Cerebellar cortex (tissue), 1 donor: ENCODE results near the gene PRKCA.
A peak's percentile ranks its signal among the peaks of the same experiment; 100 is the strongest.

Experiments
- DNase-seq: peaks from one replicate; pipeline ENCODE4 v3.0.0-alpha.2; 2015; ENCODE audit warnings: low spot score

PRKCA gene

GRCh38 chr17:66625311-66625767 lies 322.9 kb downstream of the PRKCA start:
- DNase-seq = peak; percentile 40

DNA sequence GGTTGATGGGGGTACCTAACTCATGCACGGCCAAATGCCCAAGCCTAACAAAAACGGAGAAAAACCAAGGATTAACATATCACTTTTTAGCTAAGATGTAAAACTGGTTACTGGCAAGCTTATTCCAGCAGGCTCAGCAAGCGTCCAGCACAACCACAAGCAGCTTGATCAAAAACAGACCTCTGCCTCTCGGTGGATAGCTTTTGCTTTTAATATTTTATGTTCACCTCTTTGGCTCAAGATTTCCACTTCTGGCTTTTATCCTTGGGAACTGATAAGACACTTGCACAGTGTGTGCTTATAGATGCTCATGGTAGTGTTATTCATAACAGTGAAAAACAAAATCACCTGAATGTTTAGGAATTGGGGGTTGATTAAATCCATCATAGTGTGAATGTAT lies 325.6 kb downstream of the PRKCA start:
- DNase-seq = no peak

GRCh38 chr17:66629762-66630161 lies 327.3 kb downstream of the PRKCA start:
- DNase-seq = no peak

GRCh38 chr17:66630379-66630778 lies 328.0 kb downstream of the PRKCA start:
- no peak for DNase-seq

DNA sequence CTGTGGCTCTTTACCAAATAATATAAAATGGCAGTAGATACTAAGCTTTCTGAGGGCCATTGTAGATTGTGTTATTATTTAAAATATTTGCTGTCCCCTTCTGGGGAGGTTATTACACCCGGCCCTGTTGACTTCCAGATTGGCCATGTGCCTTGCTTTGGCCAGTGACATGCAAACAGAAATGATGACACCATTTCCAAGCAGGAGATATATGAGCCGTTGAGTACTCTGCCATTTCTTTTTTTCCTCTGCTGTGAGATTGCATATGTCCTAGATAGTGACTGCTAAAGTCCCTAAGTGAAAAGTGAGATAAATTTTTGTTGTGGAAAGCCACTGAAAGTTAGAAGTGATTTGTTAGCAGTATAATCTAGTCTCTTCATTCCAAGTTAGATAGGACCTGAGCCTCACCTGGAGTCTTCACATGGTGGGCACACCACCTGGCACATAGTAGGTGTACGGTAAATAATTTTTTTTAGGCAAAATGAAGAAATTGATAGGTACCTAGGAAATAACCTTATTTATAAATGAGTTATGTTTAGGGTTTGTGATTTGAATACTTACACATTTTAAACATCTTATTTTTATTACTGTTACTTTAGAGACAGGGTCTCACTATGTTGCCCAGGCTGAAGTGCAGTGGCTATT lies 328.5 kb downstream of the PRKCA start:
- DNase-seq = no peak

DNA sequence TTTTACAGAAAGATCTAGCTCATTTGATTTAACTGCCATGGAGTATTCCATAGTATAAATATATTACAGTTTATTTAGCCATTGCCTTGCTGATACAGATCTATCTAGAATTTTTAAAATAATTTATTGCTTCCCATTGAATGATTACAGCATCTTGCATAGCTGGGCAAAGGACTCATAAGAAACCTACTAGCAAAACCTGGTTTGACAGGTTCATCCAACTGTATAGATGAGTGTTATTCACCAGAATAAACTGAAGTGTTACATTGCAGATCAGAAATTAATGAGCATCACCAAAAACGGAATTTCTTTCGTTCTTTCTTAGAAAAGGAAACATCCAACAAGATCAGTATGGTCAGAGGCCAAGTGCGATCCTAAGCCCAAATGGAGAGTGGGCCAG lies 330.3 kb downstream of the PRKCA start:
- no peak for DNase-seq

DNA sequence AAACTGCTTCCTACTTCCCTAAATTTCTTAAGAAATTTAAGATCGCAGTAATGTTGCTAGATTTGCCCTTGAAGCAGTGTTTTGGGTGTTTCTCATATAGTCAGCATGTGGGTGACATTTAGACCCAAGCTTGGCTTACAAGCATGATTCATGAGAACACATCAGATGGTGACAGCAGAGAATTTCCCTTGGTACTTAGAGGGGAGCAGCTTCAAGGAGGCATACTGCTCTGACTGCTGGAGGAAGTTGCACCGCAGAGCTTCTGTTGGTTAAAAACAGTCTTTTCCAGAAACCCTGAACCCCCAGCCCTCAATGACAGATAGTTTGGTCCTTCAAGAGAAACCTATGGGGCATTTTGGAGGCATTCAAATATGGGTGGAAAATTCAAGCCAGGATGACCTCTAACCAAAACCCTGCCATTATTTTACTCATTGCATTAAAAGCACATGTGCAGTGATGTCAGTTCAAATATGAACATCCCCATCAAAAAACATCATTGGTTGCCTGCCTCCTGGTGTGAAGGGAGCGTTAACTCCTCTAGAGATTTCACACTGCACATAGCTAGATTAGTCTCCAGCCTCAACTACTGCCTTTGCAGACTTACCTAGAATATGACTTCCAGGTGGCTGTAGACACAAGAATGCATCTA lies 331.0 kb downstream of the PRKCA start:
- DNase-seq = no peak

DNA sequence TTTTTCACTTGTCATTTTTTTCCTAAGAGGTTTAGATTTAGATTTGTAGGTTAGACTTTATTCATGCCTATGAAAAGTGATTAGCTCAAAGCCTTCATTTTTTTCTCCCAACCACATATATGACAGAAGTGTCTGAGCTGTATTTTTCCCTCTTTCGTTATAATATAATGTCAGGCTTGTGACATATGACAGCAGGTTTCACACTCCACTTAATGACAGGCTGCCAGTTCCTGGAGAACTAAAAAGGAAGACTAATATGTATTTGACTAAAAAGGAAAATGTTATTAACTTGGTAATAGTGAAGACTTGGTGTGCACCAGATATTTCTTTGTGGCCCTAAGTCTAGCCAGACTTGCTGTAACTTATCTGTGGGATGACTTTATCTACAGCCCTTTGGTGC lies 331.8 kb downstream of the PRKCA start:
- DNase-seq = no peak

DNA sequence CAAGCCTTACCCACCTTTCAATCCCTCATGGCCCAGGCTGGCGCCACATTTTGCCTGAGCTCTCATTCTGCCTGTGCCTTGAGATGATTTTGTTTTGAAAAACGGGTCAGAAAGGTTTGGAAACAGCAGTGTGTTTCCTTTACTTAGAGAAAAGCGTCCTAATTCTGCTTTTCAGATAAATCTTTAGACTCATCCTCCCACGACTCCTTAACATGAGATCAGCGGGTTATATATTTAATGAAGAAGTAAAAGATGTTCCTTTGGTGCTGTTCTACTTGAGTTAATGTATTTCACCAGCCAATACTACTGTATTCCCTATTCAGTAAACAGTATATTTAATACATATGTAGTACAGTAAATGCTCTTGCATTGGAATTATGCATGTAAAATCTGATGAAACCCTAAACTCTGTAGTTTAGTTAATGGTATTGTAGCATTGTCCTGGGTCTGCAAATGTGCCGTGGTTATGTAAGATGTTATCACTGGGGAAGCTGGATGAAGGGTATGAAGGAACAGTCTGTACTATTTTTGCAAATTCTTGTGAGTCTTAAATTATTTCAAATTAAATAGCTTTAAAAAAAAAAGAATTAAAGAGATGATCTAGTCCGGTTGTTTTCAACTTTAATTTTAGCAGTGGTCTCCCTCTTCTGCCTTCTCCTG lies 333.1 kb downstream of the PRKCA start:
- no peak for DNase-seq

DNA sequence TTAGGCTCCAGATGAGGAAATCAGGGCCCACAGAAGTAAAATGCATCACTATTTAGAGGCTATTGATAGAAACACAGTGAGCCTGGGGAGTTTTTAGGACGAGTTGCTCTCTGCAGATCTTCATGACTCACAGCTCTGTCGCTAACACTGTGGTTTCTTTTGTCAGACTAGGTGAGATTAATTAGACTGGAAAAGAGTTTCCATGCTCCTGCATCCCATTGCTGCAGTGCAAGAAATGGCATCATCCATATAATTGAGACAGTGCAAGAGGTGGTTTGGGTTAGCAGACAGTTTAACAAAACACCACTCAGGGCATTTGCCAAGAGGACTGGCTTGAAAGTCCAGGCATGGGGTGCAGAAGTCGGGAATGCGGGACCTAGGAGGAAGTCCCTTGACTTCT lies 333.7 kb downstream of the PRKCA start:
- no peak for DNase-seq

- no peak for DNase-seq
Observed at GRCh38 chr17:66637491-66637890, 335.1 kb downstream of the PRKCA start.

- DNase-seq = no peak
Observed at GRCh38 chr17:66638707-66639479, 336.5 kb downstream of the PRKCA start.

DNA sequence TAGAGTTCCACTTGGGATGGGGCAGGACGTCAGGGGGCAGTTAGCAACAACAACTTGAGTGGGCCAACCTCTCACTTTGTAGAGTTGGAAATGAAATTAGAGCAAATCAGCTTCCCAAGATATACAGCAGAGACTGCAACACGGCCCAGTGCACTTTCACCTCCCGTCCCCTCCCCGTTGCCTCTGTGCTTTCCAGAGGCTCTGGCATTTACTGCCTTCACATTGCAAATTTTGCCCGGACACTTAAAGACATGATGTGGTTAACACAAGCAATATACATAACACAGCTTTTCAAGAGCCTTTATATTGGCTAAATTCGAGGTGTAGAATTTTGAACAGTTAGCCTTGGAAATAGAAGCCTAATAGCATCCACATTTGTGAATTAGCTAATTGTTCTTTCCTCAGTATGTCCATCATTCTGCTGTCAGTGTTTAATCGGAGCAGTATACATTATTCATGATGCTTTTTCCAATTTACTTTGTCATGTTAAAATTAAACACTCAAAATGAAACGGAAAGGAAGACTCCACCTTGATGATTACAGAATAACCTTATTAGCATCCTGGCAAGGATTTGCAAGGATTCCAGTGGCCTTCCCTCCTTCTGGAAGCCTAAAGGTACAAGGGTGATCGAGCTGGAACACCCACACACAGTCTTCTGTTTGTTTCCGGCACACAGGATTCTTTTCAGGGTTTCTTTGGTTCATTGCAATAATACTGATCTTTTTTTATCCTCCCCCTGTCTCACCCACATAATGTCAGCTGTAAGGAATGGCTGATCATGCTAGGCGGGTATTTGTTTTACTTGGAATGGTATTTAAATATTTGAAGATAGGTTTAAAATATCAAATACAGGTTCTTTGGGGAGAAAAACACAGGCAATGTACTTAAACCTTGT lies 341.6 kb downstream of the PRKCA start:
- DNase-seq = no peak

DNA sequence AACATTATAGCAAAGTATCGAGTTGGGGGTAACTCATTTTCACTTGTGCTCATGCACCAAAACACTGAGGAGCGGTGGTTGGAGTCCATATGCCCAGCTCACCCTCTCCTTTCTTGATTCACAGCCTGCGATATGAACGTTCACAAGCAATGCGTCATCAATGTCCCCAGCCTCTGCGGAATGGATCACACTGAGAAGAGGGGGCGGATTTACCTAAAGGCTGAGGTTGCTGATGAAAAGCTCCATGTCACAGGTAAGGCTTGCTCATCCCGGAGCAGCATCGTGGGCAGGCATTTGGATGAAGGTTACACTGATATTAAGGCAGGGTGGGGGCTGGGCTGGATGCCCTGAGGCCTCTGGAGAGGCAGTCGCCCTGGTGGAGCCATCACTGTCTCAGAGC lies 342.8 kb downstream of the PRKCA start:
- no peak for DNase-seq

DNA sequence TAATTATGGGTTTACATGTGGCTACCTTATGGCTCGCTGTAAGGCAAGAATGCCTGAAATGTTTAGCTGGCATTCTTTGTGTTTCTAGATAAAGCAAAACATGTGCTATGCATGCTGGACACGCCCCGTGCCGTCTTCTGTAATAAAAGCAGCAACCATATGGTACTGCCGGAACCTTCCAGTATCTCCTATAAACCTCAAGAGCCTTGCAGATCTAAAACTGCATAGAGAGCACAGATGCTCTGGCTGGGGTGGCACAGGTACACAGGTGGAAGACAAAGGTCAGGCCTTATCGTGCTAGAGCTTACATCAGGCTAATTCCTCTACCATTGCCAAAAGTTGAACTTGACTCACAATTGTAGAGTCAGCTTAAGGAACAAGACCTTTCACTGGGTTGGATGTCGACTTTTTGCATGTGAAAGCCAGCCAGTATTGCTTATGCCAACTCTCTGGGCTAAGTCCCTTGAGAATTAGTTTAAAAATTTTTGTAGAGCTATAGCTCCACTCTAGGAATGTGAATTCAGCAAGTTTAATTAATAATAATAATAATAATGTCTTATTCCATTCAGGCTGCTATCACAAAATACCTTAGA lies 345.1 kb downstream of the PRKCA start:
- DNase-seq = no peak

DNA sequence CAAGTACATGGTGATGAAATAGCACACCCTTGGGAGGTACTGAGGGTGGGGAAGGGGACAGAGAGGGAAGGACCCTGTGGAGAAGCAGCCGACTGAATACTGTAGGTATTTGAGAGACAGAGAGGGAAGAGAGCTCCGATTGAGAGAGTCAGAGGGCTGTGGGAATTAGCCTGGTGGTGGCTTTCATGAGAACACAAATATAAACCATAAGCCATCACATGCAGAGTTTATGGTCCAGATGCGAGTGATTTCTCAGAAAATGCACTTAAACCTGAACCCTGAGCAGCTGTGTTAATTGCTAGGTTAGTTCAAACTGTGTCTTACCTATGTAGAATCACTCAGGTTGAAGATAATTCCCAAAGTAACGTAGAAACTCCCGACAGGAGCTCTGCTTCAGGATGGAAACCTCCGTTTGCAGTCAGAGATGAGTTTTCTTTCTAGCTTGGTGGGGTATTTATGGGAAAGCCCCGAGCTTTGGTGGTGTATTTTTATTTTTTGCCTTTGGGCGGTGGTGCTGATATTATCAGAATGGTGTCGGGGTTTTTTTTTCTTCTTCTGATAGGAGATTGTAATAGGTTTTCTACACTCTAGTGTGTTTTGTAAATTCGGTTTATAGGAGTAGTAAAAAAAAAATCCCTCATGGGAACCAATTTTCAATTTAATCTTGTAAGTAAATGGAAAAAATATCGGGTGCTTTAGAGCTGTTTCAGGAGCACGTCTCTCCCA lies 347.6 kb downstream of the PRKCA start:
- no peak for DNase-seq

DNA sequence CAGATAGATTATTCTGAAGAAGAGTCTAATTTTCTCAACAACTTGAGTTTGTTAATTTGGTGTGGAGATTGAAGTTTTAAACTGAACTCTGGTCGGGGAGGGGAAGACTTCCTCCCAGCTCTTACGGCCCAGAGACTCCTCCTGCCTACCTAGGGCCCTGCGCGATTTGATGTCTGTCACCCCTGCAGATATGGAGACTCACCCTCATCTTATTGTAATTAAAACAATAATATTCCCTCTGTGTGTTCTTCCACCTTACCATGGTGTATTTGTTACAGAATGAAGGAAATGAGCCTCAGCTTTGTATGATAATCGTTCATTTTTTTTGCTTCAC lies 348.1 kb downstream of the PRKCA start:
- no peak for DNase-seq

DNA sequence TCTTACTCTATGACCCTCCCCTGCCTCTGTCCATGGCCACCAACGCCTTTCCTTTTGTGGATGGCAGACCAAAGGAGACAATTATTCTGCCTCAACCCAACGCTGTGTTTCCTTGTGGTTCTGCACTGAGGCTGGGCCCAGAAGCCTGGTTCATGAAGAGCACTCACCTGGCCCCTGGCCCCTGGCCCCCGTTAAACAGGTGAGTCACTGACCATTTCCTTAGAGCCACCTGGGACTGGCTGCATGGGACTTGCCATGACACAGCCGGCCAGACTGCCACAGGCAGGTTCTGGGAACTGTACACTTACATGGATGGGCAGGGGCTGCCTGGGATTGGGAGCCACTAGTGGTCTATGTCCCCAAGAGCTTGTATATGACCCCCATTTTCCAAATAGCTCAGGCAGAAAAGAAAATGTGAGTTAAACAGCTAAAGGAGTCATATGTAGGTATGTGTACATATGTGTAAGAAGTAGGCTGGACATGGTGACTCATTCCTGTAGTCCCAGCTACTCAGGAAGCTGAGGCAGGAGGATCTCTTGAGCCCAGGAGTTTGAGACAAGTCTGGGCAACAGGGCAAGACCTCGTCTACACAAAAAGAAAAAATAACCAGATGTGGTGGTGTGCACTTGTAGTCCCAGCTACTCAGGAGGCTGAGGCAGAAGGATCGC lies 350.6 kb downstream of the PRKCA start:
- no peak for DNase-seq

- no peak for DNase-seq
Observed at GRCh38 chr17:66654106-66654740, 351.8 kb downstream of the PRKCA start.

DNA sequence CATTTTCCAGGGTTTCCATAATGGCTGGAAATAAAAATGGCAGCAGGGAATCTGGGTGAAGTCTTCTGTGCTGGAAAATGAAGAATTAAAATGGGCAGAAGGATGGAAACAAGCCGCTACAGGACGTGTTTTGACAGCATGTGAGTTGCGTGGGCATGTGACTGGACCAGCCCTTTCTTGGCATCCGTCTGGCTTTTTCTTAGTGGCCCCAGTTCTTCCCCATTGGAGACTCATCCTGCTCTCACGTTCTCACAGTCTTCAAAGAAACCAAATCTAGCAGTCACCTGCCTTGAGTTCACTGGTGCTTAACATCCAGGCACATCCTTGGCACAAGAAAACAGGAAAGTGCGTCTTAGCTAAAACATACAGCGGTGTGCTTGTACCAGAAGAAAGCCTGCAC lies 352.4 kb downstream of the PRKCA start:
- no peak for DNase-seq
